MM.1S (cell line): ENCODE data around the gene NRK.

Source experiments
- EZH2 ChIP-seq: fragments of 300-600 bp; sonication (generic); optimal IDR thresholded peaks from 2 replicates; pipeline ENCODE3; 2017; ENCODE audit warnings: low read depth, mild to moderate bottlenecking, antibody characterized with exemption, low read length, mixed read lengths
- EZH2phosphoT487 ChIP-seq: fragments of 300-600 bp; sonication (generic); IDR thresholded peaks from 2 replicates; pipeline ENCODE4 v1.6.1; 2018; ENCODE audit warnings: antibody characterized with exemption, low read length
- TF ChIP-seq, protein P1 (sequence below): fragments of 300-600 bp; sonication (generic); IDR thresholded peaks from 2 replicates; pipeline ENCODE4 v1.5.1; 2016; ENCODE audit warnings: antibody characterized with exemption, low read length, mixed read lengths

DNA sequence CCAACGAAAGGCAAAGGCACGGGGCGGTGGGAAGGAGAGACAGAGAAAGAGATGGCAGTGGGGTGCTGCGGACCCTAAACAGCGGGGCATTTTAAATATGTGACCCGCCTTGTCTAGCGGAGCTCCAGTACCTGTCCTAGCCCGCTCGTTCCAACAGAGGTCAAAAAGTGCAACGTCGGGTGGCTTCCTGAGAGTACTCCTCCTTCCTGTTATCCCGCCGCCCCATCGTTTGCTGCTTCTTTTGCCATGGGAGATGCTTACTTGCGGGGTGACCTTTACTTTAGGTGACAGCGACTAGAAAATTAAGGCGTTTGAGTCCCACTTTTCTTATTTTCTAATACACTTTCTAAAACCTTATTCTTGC lies 735 bp downstream of the NRK start:
- TF ChIP-seq, protein P1, sequence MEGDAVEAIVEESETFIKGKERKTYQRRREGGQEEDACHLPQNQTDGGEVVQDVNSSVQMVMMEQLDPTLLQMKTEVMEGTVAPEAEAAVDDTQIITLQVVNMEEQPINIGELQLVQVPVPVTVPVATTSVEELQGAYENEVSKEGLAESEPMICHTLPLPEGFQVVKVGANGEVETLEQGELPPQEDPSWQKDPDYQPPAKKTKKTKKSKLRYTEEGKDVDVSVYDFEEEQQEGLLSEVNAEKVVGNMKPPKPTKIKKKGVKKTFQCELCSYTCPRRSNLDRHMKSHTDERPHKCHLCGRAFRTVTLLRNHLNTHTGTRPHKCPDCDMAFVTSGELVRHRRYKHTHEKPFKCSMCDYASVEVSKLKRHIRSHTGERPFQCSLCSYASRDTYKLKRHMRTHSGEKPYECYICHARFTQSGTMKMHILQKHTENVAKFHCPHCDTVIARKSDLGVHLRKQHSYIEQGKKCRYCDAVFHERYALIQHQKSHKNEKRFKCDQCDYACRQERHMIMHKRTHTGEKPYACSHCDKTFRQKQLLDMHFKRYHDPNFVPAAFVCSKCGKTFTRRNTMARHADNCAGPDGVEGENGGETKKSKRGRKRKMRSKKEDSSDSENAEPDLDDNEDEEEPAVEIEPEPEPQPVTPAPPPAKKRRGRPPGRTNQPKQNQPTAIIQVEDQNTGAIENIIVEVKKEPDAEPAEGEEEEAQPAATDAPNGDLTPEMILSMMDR: no peak
- TF ChIP-seq EZH2: no peak
- no peak for TF ChIP-seq EZH2phosphoT487
